Measurements from ENCODE around the gene TPBGL.

DNA sequence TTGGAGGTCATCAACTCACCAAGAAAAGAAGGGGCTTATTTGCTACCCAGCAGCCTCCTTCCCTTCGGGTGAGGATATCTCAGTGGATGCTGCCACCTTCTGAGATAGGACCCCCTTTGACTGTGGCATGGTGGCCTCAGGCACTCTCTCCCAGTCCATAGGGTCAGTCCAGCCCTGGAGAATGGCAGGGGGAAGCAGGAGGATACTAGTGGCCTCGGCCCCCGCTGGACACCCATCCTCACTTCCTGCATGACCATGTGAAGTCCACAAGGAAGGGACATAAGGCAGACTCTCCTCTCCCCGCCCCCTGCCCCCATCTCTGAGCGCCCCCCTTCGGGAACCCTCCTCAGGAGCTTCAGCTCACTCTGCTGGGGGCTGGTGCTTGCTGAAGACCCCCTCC is 24.4 kb downstream of the TPBGL start:
- TF ChIP-seq ARNT (IDR thresholded peaks at IDR 0.05): no peak
- no peak for TF ChIP-seq FOXK2 (IDR thresholded peaks at IDR 0.05)
- TF ChIP-seq ELF4 (IDR thresholded peaks at IDR 0.05): no peak
- TF ChIP-seq, protein P1, sequence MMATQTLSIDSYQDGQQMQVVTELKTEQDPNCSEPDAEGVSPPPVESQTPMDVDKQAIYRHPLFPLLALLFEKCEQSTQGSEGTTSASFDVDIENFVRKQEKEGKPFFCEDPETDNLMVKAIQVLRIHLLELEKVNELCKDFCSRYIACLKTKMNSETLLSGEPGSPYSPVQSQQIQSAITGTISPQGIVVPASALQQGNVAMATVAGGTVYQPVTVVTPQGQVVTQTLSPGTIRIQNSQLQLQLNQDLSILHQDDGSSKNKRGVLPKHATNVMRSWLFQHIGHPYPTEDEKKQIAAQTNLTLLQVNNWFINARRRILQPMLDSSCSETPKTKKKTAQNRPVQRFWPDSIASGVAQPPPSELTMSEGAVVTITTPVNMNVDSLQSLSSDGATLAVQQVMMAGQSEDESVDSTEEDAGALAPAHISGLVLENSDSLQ (IDR thresholded peaks at IDR 0.05): no peak
- no peak for TF ChIP-seq NFRKB (IDR thresholded peaks at IDR 0.05)

Measured in HEK293T (cell line).